GM12873 (cell line): ENCODE measurements around the gene SNCB.

Experiments
- CTCF ChIP-seq: IDR thresholded peaks from 2 replicates; pipeline ENCODE4 v1.5.1; 2012; ENCODE audit warnings: low read depth, mild to moderate bottlenecking, moderate library complexity, low read length, control low read depth; ENCODE audit not compliant: insufficient read depth; ENCODE audit errors: missing control alignments

Gene SNCB

DNA sequence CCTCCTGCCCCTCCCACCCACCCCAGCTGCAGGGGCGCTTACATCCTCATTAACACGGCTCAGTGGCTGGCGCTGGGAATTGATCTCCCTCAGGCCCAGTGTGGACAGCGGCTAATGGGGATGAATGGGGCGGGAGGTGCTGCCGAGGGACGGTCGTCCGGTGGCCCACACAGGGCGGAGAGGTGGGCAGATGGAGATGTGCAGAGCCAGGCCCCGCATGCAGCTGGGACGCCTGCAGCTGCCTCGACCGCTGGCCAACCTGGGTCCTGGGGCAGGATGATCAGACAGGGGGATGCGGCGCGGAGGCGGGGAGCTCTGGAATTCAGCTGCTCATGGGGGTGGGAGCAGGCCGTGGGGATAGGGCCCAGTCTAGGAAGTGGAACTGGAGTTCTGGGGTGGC, 34.6 kb upstream of the SNCB start:
- no peak for TF ChIP-seq CTCF

GRCh38 chr5:176664479-176664878, 34.1 kb upstream of the SNCB start:
- TF ChIP-seq CTCF, result no peak

GRCh38 chr5:176663566-176663965, 33.2 kb upstream of the SNCB start:
- TF ChIP-seq CTCF, result no peak

- TF ChIP-seq CTCF, result no peak
Observed at GRCh38 chr5:176662371-176663333, 32.3 kb upstream of the SNCB start.

- TF ChIP-seq CTCF, result no peak
Observed at GRCh38 chr5:176661676-176662075, 31.3 kb upstream of the SNCB start.

DNA sequence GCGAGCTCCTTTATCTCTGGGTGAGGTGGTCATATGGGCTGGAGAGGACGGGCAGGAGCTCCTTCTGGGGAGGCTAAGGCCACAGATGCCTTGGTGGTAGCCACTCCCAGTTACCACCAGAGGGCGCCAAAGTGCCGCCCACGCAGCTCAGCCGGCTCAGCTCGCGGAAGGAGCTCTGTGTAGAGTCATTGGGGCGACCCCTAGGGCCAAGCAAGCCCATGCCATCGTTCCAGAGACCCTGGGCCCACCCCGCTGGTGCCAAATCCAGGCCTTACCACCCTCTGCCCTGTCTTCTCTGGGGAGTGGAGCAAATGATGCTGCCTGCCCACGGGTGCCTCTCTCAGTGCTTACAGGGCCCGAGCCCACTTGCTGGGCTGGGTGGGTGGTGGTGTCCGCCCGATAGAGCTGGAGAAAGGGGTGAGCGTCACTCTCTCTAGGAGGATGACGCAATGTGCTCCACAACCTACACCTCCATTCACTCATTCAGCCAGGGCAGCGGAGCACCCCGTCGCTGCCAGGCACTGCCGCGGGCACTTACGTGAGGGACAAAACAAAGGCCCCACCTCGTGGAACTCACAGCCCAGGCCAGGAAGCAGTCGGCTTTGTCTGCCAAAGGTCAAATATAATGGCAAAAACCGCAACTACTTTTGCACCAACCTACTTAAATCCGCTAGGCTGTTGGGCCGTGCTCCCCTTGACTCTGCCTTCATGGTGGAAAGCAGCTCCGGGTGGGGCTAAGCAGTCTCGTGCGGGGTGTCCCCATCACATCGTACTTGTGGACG, 30.7 kb upstream of the SNCB start:
- TF ChIP-seq CTCF, result peak; percentile 100

GRCh38 chr5:176660530-176660859, 30.2 kb upstream of the SNCB start:
- TF ChIP-seq CTCF, result no peak
